Measurements from ENCODE around the gene NFKB1.

DNA sequence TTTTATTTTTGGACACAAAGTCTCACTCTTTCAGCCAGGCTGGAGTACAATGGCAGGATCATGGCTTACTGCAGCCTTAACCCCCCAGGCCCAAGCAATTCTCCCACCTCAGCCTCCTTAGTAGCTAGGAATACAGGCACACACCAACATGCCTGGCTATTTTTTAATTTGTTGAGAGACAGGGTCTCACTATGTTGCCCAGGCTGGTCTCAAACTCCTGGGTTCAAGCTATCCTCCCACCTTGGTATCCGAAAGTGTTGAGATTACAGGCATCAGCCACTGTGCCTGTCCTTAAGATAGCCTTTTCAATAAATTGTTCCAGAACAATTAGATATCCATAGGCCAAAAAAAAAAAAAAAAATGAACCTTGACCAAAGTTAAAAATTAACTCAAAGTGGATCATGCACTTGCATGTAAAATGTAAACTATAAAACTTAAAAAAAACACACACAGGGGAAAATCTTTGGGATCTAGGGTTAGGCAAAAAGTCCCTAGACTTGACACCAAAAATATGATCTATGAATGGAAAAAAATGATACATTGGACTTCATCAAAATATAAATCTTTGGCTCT lies 28.6 kb upstream of the NFKB1 start:
- TF ChIP-seq, protein P1, sequence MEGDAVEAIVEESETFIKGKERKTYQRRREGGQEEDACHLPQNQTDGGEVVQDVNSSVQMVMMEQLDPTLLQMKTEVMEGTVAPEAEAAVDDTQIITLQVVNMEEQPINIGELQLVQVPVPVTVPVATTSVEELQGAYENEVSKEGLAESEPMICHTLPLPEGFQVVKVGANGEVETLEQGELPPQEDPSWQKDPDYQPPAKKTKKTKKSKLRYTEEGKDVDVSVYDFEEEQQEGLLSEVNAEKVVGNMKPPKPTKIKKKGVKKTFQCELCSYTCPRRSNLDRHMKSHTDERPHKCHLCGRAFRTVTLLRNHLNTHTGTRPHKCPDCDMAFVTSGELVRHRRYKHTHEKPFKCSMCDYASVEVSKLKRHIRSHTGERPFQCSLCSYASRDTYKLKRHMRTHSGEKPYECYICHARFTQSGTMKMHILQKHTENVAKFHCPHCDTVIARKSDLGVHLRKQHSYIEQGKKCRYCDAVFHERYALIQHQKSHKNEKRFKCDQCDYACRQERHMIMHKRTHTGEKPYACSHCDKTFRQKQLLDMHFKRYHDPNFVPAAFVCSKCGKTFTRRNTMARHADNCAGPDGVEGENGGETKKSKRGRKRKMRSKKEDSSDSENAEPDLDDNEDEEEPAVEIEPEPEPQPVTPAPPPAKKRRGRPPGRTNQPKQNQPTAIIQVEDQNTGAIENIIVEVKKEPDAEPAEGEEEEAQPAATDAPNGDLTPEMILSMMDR (IDR thresholded peaks at IDR 0.05): no peak
- TF ChIP-seq POLR2A (IDR thresholded peaks at IDR 0.05): no peak

Measured in uterus (tissue), 2 donors.